Activated CD4-positive, alpha-beta T cell treated with anti-CD3 and anti-CD28 coated beads for 24 hours (primary cell): ENCODE data around the gene CALR3.
A peak's percentile ranks its signal among the peaks of the same experiment; 100 is the strongest.
"Not testable (repeated sequence)": the region's sequence is repeated elsewhere in the genome, so short reads cannot be mapped to it uniquely, and the experiment has no call there.

Experiments used
- DNase-seq, 2 donors: peaks; one replicate each; pipeline ENCODE4 v3.0.0-alpha.2; 2020; ENCODE audit warnings: low read depth in 2 of 2

Gene CALR3

DNA sequence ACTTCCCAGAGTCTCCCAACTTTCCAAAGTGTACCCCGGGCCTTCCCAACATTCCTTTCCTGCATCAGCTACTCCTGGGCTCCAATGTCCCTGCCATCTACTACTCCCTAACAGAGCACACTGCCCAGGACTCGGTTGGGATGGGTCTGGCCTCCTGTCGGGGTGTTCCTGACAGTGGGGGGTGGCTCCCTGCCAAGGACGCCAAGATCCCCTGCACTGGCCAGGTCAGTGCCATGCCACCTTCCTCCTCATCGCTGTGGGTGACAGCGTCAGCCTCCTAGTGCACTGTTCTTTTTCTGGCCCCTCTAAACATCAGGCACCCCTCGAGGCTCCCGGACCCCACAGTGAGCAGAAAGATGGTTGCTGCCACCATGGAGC, 38.0 kb downstream of the CALR3 start:
- DNase-seq: no peak

DNA sequence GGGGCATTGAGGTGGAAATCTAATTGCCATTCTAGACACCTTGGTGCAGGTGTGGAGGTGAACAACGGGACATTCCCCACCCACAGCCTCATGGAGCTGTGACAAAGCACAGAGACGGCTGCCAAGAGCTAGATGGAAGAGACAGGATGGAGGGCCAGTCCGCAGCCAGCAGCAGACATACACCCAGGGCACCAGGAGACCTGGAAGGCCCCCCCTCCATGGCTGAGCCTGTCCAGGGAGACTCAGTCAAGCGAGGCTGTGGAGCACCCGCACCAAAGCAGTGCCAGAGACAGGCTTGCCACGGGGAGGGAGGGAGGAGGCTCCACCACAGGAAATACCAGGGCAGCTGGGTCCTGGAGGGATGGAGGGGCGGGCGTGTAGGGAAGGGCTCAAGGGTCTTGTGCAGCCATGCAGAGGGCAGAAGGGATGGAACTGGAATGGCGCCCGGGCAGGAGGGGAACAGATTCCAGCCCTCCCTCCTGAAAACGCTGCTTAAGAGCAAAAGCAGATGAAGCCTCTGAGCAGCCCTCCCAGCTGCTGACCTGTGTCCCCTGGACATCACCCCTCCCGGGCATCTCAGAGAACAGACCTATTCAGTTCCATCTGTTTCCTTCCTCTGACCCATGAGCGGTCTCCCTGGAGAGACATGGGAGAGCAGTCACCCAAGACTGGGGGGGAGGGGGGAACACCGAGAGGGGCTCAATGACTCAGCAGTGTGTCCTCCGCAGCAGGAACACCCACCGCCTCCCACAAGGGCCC, 38.6 kb downstream of the CALR3 start:
- no peak for DNase-seq

DNA sequence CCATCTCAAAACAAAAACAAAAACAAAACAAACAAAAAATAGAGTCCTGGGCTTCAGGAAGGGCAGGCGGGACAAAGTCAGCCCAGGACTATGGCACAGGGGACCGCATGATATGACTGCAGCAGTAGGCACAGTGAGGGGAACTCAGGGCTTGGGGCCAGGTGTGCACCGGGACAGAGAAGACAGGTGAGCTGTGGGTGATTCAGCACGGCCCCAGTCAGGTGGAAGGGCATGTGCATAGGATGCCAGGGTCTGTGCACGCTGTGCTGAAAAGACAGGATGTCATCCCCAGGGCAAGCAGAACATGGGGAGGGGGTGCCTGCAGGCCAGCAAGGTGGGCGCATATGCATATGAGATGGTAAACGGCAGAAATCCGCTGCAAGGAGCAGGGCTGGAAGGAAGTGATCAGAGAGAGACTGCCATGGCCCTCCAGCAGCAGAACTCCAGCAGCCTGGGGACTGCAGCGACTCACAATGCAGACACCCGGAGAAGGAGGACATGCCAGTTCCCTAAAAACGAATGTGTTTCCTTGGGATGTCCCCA, 39.2 kb downstream of the CALR3 start:
- no peak for DNase-seq

DNA sequence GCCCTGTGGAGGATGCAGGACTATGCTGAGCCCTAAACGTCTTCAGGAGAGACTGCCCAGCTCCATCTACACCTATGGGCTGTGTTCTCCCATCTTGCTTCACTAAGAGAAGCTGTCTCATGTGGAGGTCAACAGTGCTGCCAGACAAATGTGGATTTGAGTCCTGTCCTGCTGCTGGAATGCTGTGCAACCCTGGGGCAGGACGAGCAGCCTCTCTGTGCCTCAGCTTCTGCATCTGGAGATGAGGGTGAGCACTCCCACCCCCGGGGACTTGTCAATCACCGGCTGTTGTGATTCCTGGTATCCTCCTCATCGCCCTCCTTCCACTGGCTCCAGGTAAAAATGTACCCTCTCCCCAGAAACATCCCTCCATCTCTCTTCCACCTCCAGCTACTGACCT, 40.5 kb downstream of the CALR3 start:
- DNase-seq: no peak

DNA sequence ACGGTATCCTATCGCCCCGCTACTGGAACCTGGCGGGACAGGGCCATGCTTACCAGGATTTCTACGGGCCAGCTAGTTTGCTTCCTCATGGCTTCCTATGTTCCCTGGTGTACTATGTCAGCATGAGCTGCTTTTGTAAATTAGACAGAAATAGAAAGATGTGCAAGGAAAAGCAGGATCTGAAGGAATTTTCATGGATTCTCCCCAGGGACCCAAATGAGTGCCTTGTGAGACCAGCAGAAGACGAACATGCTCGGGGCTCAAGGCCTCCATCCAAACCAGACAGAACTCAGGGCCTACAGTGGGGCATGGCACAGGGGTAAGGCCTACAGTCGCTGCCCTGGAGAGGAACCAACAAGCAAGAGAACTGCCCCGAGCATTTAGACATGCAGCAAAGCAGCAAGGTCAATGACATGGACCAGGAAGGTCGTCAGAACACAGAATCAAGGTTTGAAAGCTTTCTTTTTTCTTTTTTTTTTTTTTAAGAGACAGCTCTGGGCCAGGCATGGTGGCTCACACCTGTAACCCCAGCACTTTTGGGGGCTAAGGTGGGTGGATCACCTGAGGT, 41.5 kb downstream of the CALR3 start:
- DNase-seq: no peak

DNA sequence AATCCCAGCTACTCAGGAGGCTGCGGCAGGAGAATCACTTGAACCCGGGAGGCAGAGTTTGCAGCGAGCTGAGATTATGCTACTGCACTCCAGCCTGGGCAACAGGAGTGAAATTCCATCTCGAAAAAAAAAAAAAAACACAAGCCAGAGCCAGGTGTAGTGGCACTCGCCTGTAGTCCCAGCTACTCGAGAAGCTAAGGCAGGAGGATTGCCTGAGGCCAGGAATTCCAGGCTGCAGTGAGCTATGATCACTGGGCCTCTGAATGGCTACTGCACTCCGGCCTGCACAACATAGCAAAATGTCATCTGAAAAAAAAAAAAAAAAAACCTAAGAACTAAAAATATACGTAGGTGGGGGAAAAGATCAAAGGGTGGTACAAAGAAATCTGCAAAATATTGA, 43.6 kb downstream of the CALR3 start:
- DNase-seq: no peak

DNA sequence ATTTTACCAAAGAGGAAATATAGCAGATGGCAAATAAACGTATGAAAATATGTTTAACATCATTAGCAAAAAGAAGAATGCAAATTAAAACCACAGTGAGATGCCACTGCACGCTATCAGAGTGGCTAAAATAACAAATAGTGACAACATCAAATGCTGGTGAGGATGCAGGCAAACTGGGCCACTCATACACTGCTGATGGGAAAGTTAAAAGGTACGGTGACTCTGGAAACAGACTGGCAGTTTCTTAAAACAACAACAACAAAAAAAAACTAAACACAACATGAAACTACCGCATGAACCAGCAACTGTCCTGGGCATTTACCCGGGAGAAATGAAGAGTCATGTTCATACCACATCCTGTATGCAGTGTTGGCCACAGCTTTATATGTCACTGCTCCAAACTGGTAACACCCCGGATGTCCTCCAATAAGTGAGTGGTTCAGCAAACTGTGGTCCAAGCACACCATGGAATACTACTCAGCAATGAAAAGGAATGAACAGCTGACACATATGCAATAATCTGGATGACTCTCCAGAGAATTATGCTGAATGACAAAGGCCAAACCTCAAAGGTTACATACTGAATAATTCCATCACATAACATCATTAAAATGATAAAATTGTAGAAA, 46.5 kb downstream of the CALR3 start:
- no peak for DNase-seq

DNA sequence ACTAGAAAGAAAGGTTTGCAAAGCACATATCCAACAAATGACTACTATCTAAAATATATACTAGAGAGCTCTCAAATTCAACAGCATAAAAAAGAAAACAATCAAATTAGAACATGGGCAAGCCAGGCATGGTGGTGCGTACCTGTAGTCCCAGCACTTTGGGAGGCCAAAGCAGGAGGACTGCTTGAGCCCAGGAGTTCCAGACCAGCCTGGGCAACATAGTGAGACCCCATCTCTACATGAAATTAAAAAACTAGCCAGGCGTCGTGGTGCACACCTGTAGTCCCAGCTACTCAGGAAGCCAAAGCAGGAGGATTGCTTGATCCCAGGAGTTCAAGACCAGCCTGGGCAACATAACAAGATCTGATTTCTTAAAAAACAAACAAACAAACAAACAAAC, 47.1 kb downstream of the CALR3 start:
- not testable (repeated sequence) for DNase-seq

DNA sequence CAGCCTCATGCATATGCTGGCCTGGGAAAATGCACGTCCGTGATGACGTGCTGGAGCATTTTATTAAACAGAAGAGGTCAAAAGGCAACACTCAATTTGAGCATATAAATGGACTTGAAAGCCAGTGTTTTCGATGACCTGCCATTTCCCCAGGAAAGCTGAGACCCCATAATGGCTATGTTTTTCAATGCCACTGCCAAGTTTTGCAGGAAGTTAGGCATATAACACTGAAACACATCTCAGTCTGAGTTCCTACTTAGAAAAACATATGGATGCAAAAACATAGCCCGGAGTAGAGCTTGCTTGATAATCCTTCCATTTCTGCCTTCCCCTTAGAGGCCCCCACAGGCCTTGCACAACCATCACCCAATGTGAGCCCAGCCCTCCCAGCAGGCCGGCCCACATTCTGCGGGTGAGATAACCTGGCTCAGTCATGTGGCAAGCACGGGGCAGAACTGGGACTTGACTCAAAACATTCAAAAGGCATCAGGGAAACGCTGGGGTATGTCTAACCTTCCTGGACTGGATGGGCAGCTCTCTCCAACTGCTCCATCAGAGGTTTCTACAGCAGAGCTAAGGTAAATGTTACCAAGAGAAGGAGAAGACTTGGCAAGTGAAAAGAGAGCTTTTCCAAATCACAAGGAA, 49.1 kb downstream of the CALR3 start:
- no peak for DNase-seq

DNA sequence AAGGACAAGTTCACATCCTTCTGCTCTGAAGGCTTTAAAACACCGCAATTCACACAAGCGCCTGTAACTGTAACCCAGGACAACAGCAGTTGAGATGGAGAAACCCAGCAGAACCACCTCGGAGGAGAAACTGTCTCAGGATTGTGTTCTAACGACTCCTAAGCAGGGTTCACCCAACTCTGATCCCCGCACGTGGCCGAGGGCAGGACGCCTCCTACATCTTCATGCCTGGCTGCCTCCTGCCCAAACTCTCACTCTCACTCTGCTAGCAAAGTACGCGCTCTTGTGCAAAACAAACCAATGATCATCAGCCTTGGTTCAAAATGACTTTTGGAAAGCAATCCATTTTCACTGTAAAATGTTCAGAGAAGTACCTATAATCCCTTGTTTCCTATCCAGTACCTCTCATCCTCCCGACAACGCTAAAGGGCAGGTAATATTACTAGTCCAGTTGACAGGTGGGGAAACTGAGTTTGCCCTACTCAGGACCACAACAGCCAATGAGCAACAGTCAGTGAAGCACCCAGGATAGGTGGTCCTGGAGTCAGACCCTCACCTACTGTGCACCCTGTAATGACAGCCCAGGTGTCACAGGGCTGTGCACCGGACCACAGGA, 49.8 kb downstream of the CALR3 start:
- no peak for DNase-seq

DNA sequence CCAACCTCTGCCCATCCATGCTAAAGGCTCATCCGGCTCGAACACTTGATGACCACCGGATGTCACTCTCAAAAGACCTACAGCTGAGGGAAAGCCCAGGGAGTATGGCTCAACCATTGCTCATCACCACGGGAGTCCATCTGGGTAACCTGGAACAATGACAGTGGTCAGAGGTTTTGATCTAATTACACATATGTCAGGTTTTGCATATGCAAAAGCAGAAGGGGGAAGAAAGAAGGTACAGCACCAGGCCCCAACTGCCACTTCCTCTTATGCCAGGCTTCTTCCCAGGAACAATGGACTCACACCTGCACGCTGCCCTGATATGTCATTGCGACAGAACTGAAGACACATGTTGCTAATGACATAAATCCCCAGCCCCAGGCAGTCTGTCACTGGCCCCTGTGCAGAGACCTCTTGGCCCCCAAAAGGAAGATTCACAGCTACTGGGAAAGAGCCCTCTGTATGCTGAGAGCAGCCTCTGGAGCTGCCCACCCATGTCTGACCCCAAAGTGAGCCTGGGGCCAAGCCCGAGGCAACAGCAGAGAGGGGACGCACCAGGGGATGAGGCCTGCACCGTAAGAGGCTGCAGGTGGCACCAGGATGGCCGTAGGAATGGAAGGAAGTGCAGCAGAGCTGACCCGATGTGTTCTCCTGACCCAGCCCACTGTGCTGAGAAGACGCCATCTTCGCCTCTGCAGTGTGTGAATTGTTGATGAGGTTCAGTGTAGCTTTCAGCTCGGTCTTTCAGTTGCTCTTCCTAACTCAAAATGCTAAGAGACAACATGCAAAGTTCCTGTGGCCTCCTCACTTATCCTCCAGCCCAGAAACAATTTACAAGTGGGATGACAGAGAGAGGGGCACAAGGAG, 50.5 kb downstream of the CALR3 start:
- DNase-seq: no peak

DNA sequence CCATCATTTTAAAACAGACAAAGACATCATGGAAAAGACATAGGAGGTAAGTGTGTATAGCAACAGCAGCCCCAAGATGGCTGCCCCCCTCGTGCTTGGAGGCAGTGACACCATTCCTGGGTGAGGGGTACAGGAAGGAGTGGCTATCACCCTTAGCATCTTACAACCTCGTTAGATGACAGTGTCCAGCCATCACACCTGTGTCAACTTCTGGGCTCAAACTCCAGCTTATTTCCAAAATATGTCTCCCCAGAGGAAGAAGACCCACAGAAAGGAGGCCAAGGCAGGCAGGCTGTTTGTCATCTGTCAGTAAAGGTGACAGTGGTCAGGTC, 51.7 kb downstream of the CALR3 start:
- DNase-seq: no peak

DNA sequence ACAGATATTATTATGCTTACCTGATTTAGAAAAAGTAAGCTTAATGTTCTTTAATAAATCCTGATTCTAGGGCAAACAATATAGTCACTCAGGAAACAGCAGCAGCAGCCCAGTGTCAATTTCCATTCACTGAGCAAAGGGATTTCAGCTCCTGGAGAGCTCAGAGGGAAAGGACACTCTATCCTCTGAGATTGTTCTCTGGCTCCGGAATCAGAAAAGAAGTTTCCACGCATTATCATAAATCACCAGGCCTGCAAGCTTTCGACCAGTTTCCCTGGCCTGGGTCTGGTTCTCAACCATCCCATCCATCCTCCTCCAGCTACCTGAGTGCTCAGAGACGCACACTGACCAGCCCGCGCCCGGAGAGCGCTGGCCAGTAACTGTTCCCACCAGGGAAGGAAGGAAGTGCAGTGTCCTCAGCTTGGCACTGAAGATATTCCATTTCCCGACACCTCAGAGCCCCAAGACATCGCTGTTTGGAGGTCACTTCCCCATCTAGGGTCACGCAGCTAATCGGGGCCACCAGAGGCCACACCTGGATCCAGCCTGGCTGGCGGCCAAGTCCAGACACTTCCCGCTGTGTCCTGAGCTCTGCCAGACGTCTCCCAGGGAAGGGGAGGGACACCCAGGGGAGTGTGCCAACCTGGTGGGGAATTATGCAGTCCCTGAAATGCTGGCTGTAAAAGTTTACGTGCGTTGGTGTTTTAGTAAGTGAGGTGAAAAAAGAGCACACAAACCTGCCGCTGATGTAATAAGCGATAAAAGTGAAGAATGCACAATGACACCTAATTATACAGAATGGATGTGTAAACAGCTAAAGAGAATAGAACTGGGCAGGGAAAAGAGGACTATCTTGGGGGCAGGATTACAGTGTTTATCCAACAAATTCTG, 53.3 kb downstream of the CALR3 start:
- DNase-seq: no peak

DNA sequence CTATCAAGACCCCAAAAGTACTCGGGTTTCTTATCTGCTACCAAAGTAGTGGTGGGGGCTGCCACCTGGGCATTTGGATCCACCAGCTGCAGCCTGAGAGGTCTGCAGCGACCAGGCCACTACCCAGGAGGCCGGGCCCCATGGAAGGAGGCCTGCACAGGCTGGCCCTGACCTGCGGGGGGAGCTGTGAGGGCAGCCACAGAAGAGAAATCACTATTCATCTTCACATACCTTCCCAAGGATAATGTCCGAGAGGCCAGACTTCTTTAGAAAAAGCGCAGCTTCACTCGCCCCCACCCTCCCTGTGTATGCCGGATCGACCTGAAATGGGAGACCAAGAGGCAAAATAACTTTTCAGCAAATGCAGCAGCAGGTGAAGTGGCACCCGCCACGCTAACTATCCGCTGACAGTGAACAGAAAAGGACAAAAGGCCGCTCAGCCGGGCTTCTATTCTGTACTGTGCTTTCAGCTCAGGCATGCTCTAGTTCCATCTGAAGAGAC, 54.3 kb downstream of the CALR3 start:
- peak in 1 of 2 donors; percentile 25 for DNase-seq

DNA sequence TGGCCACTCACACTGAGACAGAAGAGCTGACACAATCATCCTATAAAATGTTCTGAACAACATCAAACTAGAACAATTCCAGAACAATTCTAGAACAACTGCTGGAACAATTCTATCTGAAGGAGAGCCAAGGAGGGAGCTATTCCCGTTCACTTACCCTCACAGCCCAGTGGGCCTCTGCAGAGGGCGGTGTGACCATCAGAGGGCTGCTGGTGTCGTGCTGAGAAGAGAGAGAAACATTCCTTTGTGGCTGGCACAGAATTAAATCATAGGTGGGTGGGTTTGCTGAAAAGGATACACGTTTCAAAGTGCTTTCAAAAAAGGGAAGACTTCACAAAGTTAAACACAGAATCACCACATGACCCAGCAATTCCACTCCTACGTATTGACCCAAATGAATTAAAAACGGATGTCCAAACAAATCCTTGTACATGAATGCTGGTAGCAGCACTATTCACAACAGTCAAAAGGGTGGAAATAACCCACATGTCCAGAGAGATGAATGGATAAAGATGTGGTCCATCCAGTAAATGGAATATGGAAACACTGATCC, 59.1 kb downstream of the CALR3 start:
- DNase-seq: no peak

DNA sequence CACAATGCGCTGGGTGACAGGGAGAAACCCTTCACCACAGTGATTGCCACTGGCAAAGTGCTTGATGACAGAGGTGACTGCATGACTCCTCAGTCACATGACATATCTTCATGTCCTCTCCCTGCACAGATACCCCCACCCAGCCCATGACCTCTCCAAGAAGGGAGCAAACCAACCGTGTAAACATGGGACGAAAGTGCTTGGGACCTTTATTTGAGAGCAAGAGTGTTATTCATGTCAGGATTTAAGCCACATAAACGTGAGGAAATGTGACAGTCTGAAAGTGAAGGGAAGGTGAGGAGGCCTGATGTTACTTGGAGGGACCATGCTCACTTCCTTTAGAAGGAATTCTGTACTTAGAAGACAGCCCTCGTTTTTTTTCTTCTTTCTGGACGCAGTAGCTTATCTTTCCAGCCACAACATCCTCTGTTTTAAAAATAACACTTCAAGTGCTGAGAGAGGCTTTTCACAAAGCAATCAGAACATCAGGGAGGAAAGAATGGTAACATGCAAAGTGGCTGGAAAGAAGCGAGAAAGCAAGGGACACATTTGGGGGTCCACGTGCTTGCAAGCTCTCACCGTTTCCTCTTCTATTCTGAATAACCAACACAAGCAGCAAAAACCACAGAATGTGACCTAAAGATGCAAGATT, 59.8 kb downstream of the CALR3 start:
- no peak for DNase-seq

DNA sequence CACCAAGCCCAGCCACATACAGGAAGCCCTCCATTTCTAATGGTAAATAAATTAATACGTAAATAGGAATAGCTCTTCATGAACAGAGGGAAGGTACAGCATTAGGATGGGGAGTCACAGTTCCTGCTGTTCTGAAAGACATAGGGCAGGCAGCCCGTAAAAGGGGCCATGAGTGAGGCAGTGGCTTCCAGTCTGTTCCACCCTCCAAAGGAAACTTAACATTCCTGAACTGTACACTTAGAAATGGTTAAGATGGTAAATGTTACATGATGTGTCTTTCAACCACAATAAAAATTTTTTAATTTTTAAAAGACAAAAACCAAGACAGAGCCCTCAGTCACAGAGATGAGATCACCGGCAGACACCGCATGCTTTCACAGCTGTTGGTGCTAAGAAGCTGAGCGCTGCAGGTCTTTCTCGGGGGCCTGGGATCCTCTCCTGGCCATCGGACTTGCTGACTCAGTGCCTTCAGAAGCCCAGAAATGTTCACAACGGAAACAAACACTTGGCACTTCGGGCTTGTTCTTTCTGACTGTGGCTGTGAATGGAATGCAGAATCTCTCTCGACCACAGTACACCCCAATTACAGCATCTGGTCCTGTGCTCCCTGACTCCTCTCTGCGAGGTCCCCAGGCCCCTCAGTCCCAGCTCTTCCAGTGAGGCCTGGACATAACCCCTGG, 60.6 kb downstream of the CALR3 start:
- DNase-seq: no peak

DNA sequence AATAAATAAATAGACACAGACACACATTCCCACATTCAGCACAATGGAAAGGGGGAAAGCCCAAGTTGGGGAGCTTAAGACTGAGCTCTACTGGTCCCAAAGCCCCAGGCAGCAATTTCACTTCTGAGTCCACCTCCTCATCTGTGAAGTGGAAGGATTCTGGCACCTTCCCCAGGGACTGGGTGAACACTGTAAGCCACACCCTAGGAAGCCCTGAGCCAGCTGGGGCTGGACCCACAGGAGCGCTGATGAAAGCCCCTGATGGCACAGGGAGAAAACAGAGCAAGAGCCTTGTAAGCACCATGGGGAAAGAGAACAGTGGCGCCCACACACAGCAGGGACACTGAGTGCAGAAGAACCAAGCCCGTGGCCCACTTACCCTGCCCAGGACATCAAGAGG, 62.0 kb downstream of the CALR3 start:
- DNase-seq: no peak

DNA sequence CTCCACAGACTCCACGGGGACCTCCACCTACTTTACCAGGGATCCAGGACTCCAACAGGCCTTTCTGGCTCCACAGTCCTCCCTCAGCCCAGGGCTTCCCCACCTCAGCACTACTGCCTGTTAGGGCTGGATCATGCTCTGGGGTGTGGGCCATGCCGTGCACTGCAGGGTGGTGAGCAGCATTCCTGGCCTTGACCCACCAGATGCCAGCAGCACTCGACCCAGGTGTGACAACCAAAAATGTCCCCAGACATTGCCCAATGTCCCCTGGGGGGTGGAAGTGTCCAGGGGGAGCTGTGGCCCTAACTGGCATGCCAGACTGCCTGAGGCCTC, 66.2 kb downstream of the CALR3 start:
- DNase-seq: no peak
